GM18517 (cell line): Measurements from ENCODE around the gene GPR141.
"Not testable (repeated sequence)": the region's sequence is repeated elsewhere in the genome, so short reads cannot be mapped to it uniquely, and the experiment has no call there.

Source experiments
- ATAC-seq: cut with Tn5 transposase; IDR thresholded peaks from one replicate; pipeline ENCODE4 v1.9.1; 2021; ENCODE audit warnings: mild to moderate bottlenecking, moderate library complexity; ENCODE audit not compliant: unreplicated experiment

Gene GPR141

DNA sequence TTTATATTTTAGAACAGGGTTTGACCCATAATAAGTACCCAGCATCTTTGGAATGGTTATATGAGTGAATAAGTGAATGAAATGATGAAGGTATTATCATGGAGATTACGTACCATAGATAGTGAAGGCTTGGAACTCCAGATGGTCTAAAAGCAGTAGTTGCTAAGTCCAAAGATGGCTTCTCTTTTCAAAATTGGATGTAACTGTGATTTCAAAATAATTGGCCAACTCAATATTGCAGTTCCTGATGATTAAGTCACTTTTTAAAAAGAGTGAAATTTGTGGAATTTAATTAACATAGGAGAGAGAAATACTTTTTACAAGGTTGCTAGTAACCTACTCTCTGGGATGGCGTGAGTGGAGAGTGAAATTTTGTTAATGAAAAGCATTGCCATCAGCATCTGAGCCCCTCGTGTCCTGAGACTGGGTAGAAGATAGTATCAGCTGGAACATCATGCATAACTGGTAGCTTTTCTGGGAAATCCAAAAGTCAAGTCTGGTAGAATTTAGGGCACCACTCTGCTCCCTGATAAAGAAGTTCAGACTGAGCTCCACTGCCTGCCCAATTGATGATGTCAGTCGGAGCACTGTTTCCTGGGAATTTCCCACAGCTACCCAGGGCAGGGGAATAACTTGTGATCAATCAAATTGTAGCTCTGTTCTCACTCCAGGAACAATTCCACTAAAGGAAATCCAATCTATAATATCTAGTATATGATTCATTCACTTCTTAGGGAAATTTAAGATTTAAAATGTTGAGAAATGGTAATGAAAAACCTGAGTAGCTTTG, 3.2 kb downstream of the GPR141 start:
- ATAC-seq = no peak

DNA sequence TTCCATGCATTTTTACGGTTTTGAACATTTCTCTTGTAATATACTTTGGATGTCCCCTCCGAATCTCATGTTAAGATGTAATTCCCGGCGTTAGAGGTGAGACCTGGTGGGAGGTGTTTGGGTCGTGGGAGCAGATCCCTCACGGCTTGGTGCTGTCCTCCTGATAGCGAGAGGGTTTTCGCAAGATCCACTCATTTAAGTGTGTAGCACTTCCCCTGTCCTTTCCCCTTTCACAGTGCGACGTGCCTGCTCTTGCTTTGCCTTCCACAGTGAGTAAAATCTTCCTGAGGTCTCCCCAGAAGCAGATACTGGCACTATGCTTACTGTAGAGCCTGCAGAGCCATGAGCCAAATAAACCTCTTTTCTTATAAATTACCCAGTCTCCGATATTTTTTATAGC, 6.6 kb downstream of the GPR141 start:
- no peak for ATAC-seq

DNA sequence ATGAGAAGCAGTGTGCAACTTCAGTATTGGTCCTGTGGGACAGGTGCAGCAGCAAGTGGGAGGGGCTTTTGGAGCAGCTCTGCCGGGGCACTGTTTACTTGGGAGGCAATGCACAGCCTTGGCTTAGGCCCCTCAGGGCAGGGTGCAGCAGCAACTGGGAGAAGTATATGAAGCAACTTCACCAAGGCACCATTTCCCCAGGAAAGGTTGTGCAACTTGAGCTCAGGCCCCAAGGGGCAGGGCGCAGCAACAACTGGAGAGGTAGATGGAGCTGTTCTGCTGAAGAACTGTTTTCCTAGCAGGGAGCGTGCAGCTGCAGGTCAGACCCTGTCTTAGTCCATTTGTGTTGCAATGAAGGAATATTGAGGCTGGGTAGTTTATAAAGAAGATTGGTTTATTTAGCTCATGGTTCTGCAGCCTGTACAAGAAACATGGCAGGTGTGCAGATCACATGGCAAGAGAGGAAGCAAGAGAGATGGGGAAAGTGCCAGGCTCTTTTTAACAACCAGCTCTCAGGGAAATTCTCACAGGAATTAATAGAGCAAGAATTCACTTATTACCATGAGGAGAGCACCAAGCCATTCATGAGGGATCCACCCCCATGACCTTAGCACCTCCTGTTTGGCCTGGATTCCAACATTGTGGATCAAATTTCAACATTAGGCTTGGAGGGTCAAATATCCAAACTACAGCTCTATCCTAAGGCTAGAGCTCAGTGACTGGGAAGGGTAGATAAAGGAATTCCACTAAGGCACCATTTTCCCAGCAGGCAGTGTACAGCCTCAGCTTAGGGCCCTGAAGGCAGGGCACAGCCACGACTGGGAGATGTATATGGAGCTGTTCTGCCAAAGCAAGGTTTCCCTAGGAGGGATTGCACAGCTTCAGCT, 10.9 kb downstream of the GPR141 start:
- no peak for ATAC-seq

DNA sequence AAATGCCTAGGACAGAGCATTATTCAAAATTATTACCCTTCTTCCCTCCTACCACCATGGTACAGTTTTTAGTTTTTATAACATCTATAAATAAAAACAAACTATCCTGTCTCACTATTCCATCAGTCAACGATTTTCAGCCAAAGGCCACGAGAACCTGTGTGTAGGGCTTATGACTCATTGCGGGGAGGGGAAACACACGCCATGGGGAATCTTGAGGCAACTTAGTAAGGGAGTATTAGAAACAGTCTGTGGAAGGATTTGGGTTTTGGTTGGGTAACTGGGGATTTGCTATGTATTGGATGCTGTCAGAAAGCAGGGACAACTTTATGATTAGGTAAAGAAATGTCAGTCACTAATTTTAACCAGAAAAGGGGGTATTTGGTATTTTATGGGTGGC, 14.7 kb downstream of the GPR141 start:
- ATAC-seq = no peak

DNA sequence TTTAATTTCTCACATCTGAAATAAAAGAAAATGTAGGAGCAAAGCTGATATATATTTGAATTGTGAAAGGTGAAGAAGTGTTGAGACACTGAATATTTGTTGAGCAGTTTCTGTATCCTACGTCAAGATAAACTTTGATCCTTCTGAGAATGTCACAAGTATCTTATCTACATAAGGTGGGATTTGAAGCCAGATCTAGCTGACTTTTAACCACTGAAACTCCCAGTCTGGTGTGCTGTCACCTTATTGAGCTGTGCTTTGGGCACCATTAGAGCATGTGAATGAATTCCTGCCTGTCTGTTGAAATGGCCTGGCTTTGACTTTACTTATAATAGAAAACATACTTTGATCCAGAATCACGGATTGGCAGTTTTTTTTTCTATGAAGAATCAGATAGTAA, 15.2 kb downstream of the GPR141 start:
- ATAC-seq = no peak

DNA sequence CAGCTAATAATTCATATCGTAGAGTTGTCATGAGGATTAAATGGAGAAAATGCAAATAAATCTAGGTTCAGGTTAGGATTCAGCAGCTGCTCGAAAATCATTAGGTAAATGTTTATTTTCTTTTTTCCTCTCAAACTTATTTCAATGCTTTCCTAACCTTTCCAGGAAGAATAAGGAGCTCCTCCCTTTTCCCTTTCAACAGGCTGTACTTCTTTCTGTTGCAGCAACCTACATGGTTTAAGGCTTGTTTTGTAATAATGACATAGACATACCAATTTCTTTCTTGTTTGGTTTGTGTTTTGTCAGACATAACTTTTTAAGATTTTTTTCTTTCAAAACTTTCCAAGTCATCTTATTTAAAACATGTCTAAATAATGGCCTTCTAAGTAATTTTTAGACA, 18.2 kb downstream of the GPR141 start:
- ATAC-seq = no peak

DNA sequence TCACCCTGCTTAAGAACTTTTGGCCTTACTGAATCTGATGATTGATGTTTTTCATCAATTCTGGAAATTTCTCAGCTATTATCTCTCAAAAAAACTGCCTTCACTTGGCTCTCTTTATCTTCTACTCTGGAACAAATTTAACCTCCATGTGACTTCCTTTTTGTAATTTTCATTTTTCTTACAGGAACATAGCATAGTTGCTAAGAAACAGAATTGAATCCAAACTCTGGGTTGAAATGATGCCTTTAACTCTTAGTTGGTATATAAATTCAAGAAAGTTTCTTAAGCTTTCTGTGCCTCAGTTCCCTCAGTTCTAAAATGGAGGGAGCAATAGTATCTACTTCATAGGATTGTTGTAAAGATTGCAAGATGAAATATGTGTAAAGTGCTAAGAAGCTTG, 19.8 kb downstream of the GPR141 start:
- no peak for ATAC-seq

DNA sequence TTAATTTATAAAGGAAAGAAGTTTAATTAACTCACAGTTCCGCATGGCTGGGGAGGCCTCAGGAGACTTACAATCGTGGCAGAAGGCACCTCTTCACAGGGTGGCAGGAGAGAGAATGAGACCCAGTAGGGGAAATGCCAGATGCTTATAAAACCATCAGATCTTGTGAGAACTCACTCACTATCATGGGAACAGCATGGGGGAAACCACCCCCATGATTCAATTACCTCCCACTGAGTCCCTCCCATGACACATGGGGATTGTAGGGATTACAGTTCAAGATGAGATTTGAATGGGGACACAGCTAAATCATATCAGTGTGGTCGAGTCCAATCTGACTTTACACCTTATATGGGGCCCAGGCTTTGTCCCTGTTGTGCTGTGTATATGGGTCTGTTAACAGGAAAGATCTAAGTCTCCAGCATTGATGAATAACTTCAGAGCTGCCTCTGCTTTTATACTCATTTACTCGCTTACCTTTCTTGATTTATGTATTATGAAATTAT, 20.8 kb downstream of the GPR141 start:
- not testable (repeated sequence) for ATAC-seq

DNA sequence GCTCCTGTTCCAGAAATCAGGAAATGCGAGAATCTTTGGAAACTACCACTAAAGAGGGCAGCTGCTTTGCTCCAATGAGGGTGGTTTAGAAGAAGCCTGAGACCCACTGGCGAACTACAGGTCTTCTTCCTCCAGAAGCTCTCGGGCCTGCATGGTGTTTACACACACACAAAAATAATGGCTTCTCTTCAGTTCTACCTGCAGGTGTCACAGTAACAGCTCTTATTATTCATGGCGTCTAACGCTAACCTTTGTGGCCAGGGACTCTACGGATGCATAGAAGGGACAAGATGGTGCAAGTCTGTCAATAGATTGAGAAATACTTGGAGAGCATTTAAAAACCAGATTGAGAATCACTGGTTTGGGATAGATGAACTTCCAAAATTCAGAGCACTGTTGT, 22.4 kb downstream of the GPR141 start:
- no peak for ATAC-seq

DNA sequence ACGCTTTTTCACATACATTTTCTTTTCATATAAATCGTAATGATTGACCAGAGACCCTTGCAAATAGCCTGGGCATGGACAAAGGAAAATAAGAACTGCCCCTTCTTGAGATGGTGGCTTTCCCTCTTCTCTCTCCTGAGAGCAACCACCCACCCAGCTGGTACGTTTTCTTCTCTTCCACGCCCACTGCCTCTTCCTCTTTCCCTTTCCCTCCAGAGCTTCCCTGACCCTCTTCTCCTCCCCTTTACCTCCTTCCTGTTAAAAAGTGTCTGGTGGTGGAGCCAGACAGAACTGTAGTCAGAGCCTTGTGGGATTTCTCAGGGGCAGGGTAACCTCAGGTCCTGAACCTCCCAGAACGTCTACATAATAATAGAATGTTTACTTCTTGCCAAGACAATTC, 23.2 kb downstream of the GPR141 start:
- ATAC-seq = no peak

DNA sequence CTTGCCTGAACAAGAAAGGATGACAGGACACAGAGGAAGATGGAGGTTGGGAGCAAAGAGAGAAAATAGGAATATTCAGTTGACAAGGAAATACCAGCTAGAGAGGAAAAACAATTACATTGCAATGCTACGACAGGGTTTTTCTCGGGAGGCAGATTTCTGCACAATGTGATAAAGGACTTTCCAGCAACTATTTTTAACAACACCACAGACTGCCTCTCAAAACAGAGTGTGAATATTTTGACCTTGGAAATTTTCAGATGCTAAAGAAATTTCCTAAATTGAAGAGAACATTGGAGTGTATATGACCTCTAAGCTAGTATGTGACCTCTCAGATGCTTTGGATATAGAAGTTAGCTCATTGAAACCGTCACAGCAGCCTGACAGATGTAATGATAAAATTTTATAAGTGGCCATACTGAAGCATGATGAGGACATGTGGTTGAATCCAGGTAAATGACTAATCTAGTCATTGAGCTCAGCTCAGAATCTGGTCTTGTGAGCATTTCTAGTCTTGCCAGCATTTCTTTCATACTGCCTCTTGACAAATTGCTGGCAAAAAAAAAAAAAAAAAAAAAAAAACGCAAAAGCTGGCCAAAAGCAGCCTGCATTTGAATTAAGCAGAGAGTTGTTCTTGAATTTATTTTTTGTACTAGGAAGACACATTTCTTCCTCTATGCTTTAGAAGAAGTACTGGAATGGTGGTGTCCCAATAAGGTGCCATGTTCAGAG, 24.4 kb downstream of the GPR141 start:
- no peak for ATAC-seq

DNA sequence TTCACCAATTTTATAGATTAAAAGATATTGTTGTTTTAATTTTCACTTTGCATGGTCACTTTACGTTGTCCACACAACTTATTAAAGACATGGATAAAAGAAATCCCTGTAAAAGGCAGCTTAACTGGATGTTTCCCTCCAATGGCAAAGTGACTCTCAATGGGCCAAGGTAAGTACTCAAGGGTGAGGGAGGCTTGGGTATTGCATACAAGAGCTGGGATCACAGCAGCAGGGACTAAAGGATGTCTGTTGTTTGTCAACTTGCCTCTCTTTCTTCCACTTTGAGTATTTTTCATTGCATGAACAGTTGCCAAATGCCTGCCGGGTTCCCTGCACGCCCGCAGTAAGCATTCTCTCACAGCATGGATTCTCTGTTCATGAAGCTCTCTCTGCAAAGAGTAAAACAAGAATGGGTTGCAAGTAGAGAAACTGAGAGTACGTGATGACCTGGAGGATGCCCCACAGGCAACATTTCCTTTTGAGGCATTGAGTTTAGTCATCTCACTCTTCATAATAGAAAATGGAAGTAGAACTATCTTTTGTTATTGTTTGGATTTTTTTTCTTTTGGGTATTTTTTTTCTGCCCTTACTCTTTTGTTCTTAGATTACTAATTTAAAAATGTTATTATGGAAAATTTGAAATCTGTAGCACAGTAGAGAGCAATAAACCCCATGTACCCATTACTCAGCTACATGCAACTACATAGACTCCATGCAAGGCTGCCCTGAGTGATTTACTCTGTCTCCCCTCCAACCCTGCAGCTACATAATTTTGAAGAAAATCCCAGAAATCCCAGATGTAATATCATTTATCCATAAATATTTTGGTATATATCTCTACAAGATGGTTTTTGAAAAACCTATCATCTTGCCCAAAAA, 26.3 kb downstream of the GPR141 start:
- peak; percentile 98 for ATAC-seq

DNA sequence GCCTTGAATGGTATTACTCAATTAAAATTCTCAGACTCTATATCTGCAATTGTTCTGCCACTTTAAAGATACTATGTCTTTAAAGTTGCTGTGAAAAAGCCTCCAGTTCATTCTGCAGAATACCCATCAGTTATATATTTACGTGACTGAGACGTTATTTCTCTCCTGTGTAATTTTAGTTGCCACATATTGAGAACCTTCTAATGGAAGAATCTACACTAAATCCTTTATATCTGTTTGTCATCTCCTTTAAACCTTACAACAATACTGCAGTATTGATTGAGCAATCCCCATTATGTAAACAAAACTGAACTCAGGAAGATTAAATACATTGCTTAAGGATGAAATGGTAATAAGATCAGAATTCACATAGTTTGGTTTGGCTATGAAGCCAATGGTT, 30.0 kb downstream of the GPR141 start:
- no peak for ATAC-seq

DNA sequence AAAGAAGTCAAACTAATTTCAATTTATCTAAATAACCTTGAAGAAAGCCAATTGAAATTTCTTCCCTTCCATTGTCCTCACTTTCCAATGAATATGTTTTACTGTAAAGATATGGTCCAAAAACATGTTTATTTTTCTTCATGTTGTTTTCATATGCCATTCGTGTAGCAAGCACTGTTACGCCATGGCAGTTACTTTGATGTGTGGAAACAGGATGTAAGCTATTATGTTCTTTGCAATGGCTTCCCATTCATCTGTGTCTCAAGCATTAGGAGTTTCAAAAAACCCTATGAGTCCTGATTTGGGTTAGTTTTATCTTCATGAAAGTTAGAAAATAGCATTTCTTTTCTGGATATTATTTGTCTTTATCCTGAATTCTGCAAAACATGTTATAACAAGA, 31.0 kb downstream of the GPR141 start:
- no peak for ATAC-seq

DNA sequence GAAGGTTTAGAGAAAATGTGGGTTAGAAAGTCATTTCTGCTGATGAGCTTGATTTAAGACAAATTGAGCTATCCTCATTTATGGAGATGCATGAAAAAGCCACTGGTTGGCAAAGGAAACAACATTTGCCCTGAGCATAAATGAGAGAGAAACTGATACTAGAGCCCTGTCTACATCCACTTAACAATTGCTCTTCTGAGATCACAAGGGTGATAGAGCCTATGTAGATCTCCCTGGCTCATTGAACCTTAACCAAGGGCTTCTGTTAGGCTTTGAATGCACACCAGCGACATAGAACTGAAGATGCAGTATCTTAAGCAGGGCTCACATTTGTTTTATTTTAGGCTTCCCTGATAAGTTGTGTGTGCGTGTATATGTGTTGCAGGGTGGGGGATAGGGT, 35.0 kb downstream of the GPR141 start:
- ATAC-seq = no peak

DNA sequence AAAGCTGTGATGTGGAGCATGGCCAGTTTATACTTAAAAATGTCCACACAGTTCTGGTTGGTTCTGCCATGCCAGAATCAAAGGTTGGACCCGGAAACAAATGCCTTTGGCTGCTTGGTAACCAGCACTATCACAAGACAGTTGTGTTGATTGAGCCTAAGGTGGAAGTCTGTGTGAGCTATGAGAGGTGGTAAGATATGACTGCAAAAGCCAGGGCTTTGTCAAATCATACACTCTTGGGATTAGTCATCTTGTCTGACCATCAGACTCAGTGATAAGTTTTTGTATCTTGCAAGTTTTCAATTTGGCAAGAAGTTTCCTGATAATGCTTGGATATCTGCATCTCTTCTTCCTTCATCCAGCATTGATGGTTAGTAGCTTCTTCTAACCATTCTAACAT, 35.5 kb downstream of the GPR141 start:
- peak; percentile 83 for ATAC-seq

DNA sequence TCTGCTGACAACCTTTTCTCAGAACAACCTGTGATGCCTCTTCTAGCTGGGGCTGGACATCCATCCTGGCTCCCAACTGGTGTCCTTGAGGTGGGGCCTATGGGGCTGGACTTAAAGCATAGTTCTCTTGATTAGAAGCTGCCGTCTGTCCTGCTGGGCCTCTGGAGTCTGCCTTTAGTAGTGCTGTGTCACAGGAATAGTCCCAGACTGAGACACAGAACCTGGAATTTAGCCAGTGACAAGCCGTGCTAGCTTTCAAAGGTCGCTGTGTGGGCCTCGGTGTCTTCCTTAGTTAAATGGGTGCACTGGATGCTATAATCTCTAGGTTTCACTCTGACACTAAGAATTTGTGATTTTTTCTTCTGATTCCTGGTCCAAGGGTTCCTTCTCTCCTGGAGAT, 41.2 kb downstream of the GPR141 start:
- no peak for ATAC-seq

DNA sequence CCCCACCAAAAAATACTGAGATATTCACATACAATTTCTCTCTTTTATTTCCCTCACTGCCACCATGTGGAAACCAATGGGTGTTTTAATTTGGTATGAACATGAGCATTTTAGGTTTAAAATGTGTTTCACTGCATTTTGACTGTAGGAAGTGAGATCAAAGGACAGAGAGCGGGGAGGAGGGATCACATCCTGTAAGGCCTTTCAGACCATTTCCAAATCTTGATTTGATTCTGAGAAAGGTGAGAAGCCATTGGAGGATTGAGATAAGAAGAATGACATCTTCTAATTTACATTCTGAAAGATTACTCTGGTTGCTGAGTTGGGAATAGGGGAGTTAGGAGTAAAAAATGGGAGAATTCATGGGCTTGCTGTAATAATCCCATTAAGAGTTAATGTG, 42.5 kb downstream of the GPR141 start:
- ATAC-seq = no peak

DNA sequence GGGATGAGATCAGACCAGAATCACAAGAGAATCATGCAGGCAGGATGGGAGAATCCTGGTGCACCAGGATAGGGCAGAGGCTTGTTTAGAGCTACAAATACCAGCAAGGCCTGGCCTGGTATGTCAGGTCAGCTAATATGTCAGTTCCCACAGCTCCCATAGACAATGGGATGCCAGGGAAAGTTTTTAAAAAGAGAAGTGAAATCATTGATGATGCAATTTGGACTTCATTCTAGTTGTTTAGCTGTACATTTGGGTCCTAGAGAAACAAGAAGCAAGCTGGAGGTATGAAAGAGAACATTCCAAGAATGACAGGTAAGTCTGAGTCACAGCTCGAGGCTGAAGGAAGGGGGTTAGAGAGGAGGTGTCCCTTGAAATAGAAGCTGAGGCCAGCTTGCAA, 45.2 kb downstream of the GPR141 start:
- no peak for ATAC-seq

DNA sequence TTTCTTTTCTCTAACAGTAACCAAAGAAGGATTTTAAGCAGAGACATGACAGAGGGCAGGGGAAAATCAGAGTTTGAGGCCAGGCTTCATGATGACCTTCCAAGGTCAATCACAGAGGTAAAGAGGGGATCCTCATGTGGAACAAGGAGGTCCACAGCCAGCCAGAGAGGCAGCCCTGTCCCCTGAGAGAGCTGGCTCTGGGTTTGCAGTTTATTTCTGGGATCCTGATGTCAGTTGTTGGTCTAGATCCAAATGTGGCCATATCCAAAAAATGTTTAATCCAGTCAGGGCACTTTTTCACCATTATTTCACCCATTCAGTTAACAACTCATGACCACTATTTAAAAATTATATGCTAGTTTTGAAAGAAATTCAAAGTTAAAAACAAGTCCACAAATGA, 45.6 kb downstream of the GPR141 start:
- ATAC-seq = no peak
